Peyer's patch (tissue), 4 donors: Measurements from ENCODE around the gene GIMAP6.

Experiments
- CTCF ChIP-seq, 6 experiments: fragments of 450-650 bp in 4 of 6; fragments of 200-600 bp in 2 of 6; sonication (generic) in 1 of 6; IDR thresholded peaks; one replicate each; pipeline ENCODE4 v1.5.1; 2017 to 2019; ENCODE audit warnings: antibody characterized with exemption in 6 of 6, mild to moderate bottlenecking in 3 of 6, moderate library complexity in 1 of 6
- POLR2A ChIP-seq, 2 donors: fragments of 450-650 bp; IDR thresholded peaks; one replicate each; pipeline ENCODE4 v1.5.1; 2017; ENCODE audit warnings: antibody characterized with exemption in 2 of 2, mild to moderate bottlenecking in 2 of 2, moderate library complexity in 2 of 2

GRCh38 chr7:150657526-150657925, 25.3 kb upstream of the GIMAP6 start:
- no peak for TF ChIP-seq POLR2A (IDR thresholded peaks at IDR 0.05)
- TF ChIP-seq CTCF (IDR thresholded peaks at IDR 0.05): no peak
